CD14-positive monocyte (primary cell): ENCODE measurements around the gene SLC25A15. TPM values are rescaled to one million over a fixed set of nuclear protein-coding genes. Genes with fewer than 3 reads are reported as not detected.
A peak's percentile ranks its signal among the peaks of the same experiment; 100 is the strongest.

Source experiments
- DNase-seq, 3 donors: peaks; one replicate each; pipeline ENCODE4 v3.0.0-alpha.2; 2011 to 2022
- H2AFZ ChIP-seq: 2 replicates; pipeline ENCODE4 v1.6.0; 2012; ENCODE audit warnings: mild to moderate bottlenecking, low read depth, low read length, inconsistent platforms; ENCODE audit not compliant: insufficient read depth, poor library complexity, severe bottlenecking
- H3K27ac ChIP-seq, 2 donors: 1 replicate in 1 of 2; 2 replicates in 1 of 2; pipeline ENCODE4 v1.5.1; 2012 to 2013; ENCODE audit warnings: low read length in 2 of 2, control low read depth in 1 of 2, inconsistent platforms in 1 of 2, low read depth in 1 of 2, mild to moderate bottlenecking in 1 of 2
- H3K27me3 ChIP-seq, 2 donors: one replicate each; pipeline versions ENCODE4 v1.6.0 to v1.6.1; 2011 to 2013; ENCODE audit warnings: low read length in 2 of 2; ENCODE audit not compliant: control insufficient read depth in 2 of 2, insufficient read depth in 2 of 2
- H3K36me3 ChIP-seq, 2 donors: replicated peaks in 1 of 2; 1 replicate in 1 of 2; 2 replicates in 1 of 2; pipeline versions ENCODE4 v1.5.1 to v1.6.1; 2012 to 2013; ENCODE audit warnings: low read length in 2 of 2, control low read depth in 1 of 2, inconsistent platforms in 1 of 2, mild to moderate bottlenecking in 1 of 2; ENCODE audit not compliant: insufficient read depth in 2 of 2, control insufficient read depth in 1 of 2
- H3K4me1 ChIP-seq, 2 donors: 1 replicate in 1 of 2; 2 replicates in 1 of 2; pipeline versions ENCODE4 v1.5.1 to v1.6.1; 2012 to 2013; ENCODE audit warnings: low read length in 2 of 2, control low read depth in 1 of 2, inconsistent platforms in 1 of 2, mild to moderate bottlenecking in 1 of 2, moderate library complexity in 1 of 2; ENCODE audit not compliant: insufficient read depth in 2 of 2, control insufficient read depth in 1 of 2
- H3K4me2 ChIP-seq: replicated peaks from 2 replicates; pipeline ENCODE3; 2012; ENCODE audit warnings: low read length, moderate library complexity, mild to moderate bottlenecking; ENCODE audit not compliant: poor library complexity, severe bottlenecking; ENCODE audit errors: extremely low read depth
- H3K4me3 ChIP-seq, 3 experiments: fragments of 200-600 bp in 1 of 3; sonication (generic) in 1 of 3; replicated peaks in 1 of 3; 1 replicate in 2 of 3; 2 replicates in 1 of 3; pipeline ENCODE4 v1.5.1; 2011 to 2013; ENCODE audit warnings: low read length in 3 of 3, mild to moderate bottlenecking in 3 of 3, control low read depth in 2 of 3, low read depth in 2 of 3, inconsistent platforms in 1 of 3, moderate library complexity in 1 of 3
- H3K79me2 ChIP-seq: 2 replicates; pipeline ENCODE4 v1.6.0; 2012; ENCODE audit warnings: mild to moderate bottlenecking, control low read depth, inconsistent platforms, low read length, moderate library complexity; ENCODE audit not compliant: insufficient read depth
- H3K9ac ChIP-seq: 2 replicates; pipeline ENCODE4 v1.6.0; 2017; ENCODE audit warnings: low read length, mild to moderate bottlenecking; ENCODE audit not compliant: insufficient read depth, poor library complexity, severe bottlenecking
- H3K9me3 ChIP-seq, 2 donors: replicated peaks in 1 of 2; 1 replicate in 1 of 2; 2 replicates in 1 of 2; pipeline versions ENCODE4 v1.5.1 to v1.6.1; 2012 to 2013; ENCODE audit warnings: low read length in 2 of 2, control low read depth in 1 of 2; ENCODE audit not compliant: control insufficient read depth in 1 of 2, insufficient read depth in 1 of 2
- H4K20me1 ChIP-seq: 2 replicates; pipeline ENCODE4 v1.6.0; 2012; ENCODE audit warnings: mild to moderate bottlenecking, low read length, control low read depth, moderate library complexity; ENCODE audit not compliant: insufficient read depth
- H3K27ac Mint-ChIP-seq, 7 donors: one replicate each; pipeline ENCODE4 v1.8.0; 2020; ENCODE audit warnings: mild to moderate bottlenecking in 7 of 7, mixed read lengths in 7 of 7, moderate library complexity in 6 of 7, inconsistent platforms in 2 of 7
- H3K27me3 Mint-ChIP-seq, 3 donors: one replicate each; pipeline ENCODE4 v1.8.0; 2021 to 2022; ENCODE audit warnings: low read depth in 3 of 3, mild to moderate bottlenecking in 3 of 3, mixed read lengths in 3 of 3, moderate library complexity in 3 of 3, inconsistent platforms in 1 of 3
- H3K36me3 Mint-ChIP-seq, 2 donors: one replicate each; pipeline ENCODE4 v1.8.0; 2020; ENCODE audit warnings: mixed read lengths in 2 of 2, inconsistent platforms in 1 of 2, mild to moderate bottlenecking in 1 of 2
- H3K4me1 Mint-ChIP-seq: one replicate; pipeline ENCODE4 v1.8.0; 2020; ENCODE audit warnings: mild to moderate bottlenecking, mixed read lengths
- H3K4me3 Mint-ChIP-seq, 2 donors: one replicate each; pipeline ENCODE4 v1.8.0; 2020; ENCODE audit warnings: mild to moderate bottlenecking in 2 of 2, mixed read lengths in 2 of 2, moderate library complexity in 1 of 2
- H3K9me3 Mint-ChIP-seq, 7 donors: one replicate each; pipeline ENCODE4 v1.8.0; 2020 to 2022; ENCODE audit warnings: mixed read lengths in 7 of 7, mild to moderate bottlenecking in 6 of 7, moderate library complexity in 6 of 7, inconsistent platforms in 2 of 7
- CTCF ChIP-seq: fragments of 200-600 bp; IDR thresholded peaks from one replicate; pipeline ENCODE4 v1.8.0; 2022; ENCODE audit warnings: antibody characterized with exemption, mild to moderate bottlenecking
- WGBS: methylation state at CpG from one replicate; pipeline ENCODE4 v1.1.5; 2013; ENCODE audit warnings: missing lambda C conversion rate; ENCODE audit not compliant: insufficient coverage; 5-methylcytosine and 5-hydroxymethylcytosine counted together
- intact Hi-C, 2 donors: fragments of 100-400 bp; cut with micrococcal nuclease; formaldehyde crosslinking; loops; one replicate each; pipeline versions ENCODE4 v1.15.0 to v1.15.1; 2023
- polyA plus RNA-seq, 3 donors: library from polyadenylated mRNA; depleted of rRNA in 1 of 3; unstranded in 2 of 3; stranded (reverse) in 1 of 3; fragments of 300-500 nt in 2 of 3; fragments of >200 nt in 1 of 3; fragmentation: Illumina TruSeq in 2 of 3; gene quantifications; 1 replicate in 2 of 3; 2 replicates in 1 of 3; pipeline ENCODE4 v1.2.3, GENCODE V29; 2012 to 2021

SLC25A15 gene
- polyA plus RNA-seq, 3 donors: 0.79 to 5.0 (median 1.0) TPM

GRCh38 chr13:40790154-40790616 lies 774 bp downstream of the SLC25A15 start:
- Histone ChIP-seq H3K4me1 (peaks cover 12 to 16% of the 10 kb centered on the region in 2 donors), H3K9me3 (no peaks in the 10 kb centered on the region), H3K36me3 (no peaks in the 10 kb centered on the region), H3K27me3 (no peaks in the 10 kb centered on the region), H3K4me3 (peak overlapping the region; percentile 47 to 80 (median 52)), H4K20me1 (no peaks in the 10 kb centered on the region), H3K4me2 (peak overlapping the region; percentile 92), H3K27ac (no peak overlapping the region), H3K9ac (peak overlapping the region; percentile 62), H3K79me2 (no peaks in the 10 kb centered on the region), H2AFZ (peak overlapping the region; percentile 91)
- intact Hi-C loops: no loop called here
- TF ChIP-seq CTCF: no peak
- WGBS: 0% methylated on average over 2 of the region's 9 CpGs
- peaks cover 1 to 15% of the 10 kb centered on the region in 2 donors for H3K36me3 Mint-ChIP-seq
- H3K27ac Mint-ChIP-seq: peak overlapping the region in 2 of 7 donors; percentile 16 to 50
- peaks cover 22% of the 10 kb centered on the region for H3K4me1 Mint-ChIP-seq
- DNase-seq: no peak
- peak overlapping the region; percentile 82 to 85 for H3K4me3 Mint-ChIP-seq
- H3K27me3 Mint-ChIP-seq: peaks cover 0 to 6% (median 0%) of the 10 kb centered on the region in 3 donors
- H3K9me3 Mint-ChIP-seq: peaks cover 0 to 2% (median 0%) of the 10 kb centered on the region in 7 donors

- peaks cover 12% of the 10 kb centered on the region for H3K4me1 Mint-ChIP-seq
- WGBS: 94% methylated on average over 7 of the region's 10 CpGs
- Histone ChIP-seq H3K4me2 (no peak overlapping the region), H3K27ac (no peak overlapping the region), H3K27me3 (no peaks in the 10 kb centered on the region), H3K4me3 (no peak overlapping the region), H3K36me3 (no peaks in the 10 kb centered on the region), H3K9ac (no peak overlapping the region), H3K4me1 (peaks cover 12 to 16% of the 10 kb centered on the region in 2 donors), H2AFZ (no peak overlapping the region), H4K20me1 (no peaks in the 10 kb centered on the region), H3K9me3 (no peaks in the 10 kb centered on the region), H3K79me2 (no peaks in the 10 kb centered on the region)
- intact Hi-C loops: no loop called here
- DNase-seq: no peak
- no peak overlapping the region for H3K4me3 Mint-ChIP-seq
- H3K27me3 Mint-ChIP-seq: peaks cover 0 to 6% (median 2%) of the 10 kb centered on the region in 3 donors
- peaks cover 0 to 2% (median 0%) of the 10 kb centered on the region in 7 donors for H3K9me3 Mint-ChIP-seq
- no peak for TF ChIP-seq CTCF
- H3K36me3 Mint-ChIP-seq: peaks cover 4 to 20% of the 10 kb centered on the region in 2 donors
- no peak overlapping the region for H3K27ac Mint-ChIP-seq
These were observed 3.1 kb downstream of the SLC25A15 start for GRCh38 chr13:40792284-40793051.
